DMS79 treated with DMSO at 0.1 percent for 48 hours (cell line): ENCODE results near the gene MTOR.

ENCODE experiments used
- DNase-seq: peaks from one replicate; lab custom pipeline; 2025; lab: John Stamatoyannopoulos, UW

MTOR gene

DNA sequence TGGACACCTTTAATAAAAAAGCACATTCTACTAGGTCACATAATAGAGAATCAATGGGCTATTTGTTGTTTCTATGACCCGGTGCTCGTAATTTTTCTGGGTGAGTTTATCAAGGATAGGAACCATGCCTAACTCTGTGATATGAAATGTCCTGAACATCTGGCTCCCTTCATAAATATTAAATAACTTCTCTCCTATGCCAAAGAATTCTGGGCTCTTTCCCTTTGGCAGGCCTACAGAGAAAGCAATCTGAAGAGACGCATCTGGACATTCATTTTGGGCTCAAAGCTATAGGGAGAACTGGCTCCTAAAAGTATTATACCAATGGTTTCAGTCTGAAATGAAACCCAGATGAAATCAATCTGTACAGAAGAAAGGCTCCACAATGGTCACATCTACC is 112.0 kb downstream of the MTOR start:
- DNase-seq: no peak

- no peak for DNase-seq
Observed at GRCh38 chr1:11147197-11147770, 115.1 kb downstream of the MTOR start.

DNA sequence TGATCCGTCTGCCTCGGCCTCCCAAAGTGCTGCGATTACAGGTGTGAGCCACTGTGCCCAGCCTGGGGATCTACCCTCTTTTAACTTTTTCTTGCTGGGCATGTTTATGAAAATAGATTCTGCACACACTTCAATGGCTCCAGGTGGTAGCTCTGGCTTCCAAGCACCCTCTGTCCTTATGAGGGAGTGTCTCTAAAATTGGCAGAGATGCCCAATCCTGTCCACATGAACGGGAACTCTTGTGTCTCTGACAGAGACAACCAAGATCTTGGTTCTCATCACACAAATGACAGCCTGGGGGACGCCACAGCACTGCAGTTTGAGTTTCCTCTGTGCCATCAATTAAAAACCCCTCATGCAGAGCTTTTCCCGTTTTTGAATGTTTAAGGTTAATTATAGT is 116.6 kb downstream of the MTOR start:
- DNase-seq: no peak

- DNase-seq: no peak
Observed at GRCh38 chr1:11144570-11145256, 117.6 kb downstream of the MTOR start.

GRCh38 chr1:11143907-11144306 is 118.4 kb downstream of the MTOR start:
- DNase-seq: no peak

- DNase-seq: no peak
Observed at GRCh38 chr1:11143401-11143800, 119.0 kb downstream of the MTOR start.

DNA sequence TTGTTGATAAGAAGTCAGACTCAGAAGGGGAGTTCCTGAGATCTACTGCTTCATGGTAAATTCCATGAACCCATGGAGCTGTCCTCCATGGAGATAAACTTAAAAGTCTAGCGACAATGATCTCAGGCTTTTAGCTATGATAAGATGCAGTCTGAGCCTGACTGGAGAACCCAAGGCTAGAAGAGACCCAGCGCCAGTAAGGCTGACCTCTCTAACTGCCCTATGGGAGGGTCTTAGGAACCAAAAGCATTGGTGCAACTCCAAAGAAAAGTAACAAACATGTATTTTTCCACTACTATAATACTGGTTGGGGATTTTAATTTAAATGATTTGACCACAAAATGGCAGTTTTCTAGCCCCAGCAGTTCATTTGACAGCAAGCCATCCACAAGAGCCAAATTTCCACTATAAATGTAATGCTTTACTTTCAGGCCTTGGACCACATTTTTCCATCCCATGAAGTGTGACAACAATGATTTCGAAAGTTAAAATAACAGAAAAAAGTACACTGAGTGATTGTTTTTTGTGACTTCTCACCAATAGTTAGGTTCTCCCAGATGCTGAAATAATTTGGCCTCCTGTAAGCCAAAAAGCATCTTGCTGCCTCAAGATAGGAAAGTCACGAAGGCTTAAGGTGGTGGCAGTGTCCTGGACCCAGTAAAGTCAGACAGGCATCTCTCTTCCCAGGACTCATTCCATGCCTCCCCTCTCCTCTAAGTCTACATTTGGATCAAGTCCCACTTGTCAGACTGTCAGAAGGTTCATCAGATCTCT is 119.5 kb downstream of the MTOR start:
- DNase-seq: no peak

DNA sequence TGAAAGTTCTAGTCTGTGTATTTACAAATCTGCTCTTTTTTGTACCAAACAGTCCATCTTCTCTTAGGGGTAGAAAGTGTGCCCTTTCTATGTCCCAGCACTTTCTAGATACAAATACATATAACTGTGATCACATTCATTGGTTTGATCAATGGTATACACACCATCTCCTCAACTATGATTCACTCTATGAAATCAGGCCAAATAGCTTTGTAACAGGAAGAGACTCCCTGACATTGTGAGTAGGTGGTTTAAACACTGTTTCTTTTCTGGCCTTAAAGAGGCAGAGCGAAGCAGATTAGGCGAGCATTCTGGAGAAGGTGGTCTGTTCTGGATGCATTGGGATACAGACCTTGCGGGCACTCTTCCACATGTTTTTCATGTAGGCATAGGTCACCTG is 123.4 kb downstream of the MTOR start:
- DNase-seq: no peak

- DNase-seq: no peak
Observed at GRCh38 chr1:11138029-11138428, 124.3 kb downstream of the MTOR start.

DNA sequence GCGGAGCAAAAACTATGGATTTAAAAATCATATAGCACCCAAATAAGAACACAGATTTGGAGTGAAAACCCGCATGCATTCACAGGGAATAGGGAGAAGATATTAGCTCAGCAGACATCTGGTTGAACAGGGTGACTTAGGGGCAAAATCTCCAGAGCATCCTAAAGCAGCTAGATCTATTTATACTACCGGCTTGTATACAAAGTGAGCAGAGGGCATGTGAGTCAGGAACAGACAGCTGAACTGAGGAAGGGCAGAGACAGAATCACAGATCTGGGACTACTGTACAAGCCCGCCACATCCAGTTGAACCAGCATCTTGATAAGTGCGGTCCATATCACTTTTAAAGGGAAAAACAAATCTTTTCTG is 127.5 kb downstream of the MTOR start:
- DNase-seq: no peak

DNA sequence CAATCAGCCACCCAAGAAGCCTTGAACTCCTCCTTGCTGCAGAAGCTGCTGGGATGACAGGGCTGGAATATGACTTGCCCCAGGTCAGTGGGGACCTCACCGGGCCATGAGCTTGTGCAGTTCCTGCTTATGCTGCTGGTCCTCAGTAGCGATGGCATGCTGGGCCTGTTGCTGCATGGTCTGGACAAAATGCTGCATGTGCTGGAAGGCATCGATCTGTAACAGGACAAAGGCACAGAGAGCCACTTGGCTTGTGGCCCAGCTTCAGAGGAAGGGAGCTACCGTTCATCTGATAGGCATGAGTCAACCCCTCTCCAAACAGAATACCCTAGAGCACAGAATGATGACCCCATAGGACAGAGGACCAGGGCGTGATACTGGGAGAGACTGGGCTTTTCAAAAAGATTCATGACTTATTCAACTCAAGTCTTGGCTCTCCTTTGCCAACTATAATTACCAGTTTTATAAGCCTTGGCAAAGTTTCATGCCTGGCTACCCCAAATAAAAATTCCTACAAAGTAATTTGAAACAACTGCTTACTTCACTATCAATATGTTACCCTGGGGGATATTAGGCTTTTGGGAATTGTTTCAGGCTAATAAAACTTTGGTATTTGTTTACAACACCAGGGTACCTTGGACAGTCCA is 128.0 kb downstream of the MTOR start:
- DNase-seq: peak; percentile 24

DNA sequence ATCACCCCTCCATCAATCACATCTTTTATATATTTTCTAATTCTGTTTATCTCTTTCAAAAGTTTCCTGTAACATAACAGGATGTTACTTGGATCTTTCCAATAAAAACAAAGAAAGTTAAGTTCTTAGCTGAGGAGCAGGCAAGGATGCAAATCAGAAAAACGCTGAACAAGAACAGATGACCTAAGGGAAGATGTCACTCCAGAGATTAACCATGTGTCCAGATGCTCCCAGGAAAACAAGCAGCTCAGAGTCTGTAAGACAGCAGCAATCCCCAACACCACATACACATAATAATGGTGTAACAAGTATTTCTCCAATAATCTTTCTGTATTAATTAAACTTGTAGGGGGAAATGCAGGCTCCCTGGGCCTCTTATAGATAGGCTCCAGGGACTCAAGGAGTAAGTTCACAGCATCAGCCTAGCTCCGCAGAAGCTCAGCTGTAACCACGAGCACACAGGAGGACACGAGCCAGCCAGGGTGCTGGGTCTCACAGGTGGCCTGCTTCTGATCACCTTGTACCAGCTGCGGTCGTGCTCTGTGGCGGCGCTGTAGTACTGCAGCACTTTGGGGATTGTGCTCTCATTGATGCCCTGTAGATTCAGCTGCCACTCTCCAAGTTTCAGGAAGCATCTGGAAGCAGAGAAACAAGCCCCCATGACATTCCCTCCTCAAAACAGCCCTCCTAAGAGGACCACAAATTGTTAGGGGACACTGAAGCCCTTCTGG is 129.6 kb downstream of the MTOR start:
- DNase-seq: no peak

- DNase-seq: no peak
Observed at GRCh38 chr1:11131816-11132215, 130.5 kb downstream of the MTOR start.

- no peak for DNase-seq
Observed at GRCh38 chr1:11130406-11130805, 131.9 kb downstream of the MTOR start.

- no peak for DNase-seq
Observed at GRCh38 chr1:11129649-11130390, 132.5 kb downstream of the MTOR start.

DNA sequence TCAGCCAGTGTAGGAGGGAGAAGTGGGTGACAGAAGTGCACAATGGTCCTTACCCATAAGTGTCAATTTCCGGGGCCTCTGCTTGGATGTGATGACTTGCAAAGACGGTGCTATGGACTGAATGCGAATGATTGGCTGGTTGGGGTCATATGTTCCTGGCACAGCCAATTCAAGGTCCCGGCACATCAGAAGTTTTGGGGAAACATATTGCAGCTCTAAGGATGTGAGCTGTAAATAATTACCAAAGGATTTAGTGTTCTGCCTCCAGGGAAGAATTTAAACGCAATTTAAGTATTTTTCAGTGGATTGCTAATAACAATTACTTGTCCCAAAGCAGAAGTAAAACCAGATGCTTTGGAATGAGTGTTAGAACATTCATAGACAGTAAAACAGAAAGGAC is 135.8 kb downstream of the MTOR start:
- DNase-seq: no peak

GRCh38 chr1:11125931-11126330 is 136.4 kb downstream of the MTOR start:
- no peak for DNase-seq

- no peak for DNase-seq
Observed at GRCh38 chr1:11124965-11125364, 137.4 kb downstream of the MTOR start.

- DNase-seq: no peak
Observed at GRCh38 chr1:11116318-11116717, 146.0 kb downstream of the MTOR start.

- no peak for DNase-seq
Observed at GRCh38 chr1:11114966-11115365, 147.4 kb downstream of the MTOR start.

GRCh38 chr1:11109047-11109760 is 153.1 kb downstream of the MTOR start:
- no peak for DNase-seq
